IMR-90 (cell line): ENCODE results near the gene GGT5. TPM values are rescaled to one million over a fixed set of nuclear protein-coding genes. Genes with fewer than 3 reads are reported as not detected.

Experiments used
- ATAC-seq: fragments of 200-7000 bp; cut with Tn5 transposase; 2 replicates; pipeline ENCODE4 v1.9.1; 2020; ENCODE audit warnings: low read depth, mild to moderate bottlenecking, moderate library complexity
- BruUV-seq: library from RNA; stranded (reverse); fragments of 400-500 nt; replicated peaks from 2 replicates; lab custom pipeline; 2021; lab: Mats Ljungman, UMichigan
- CTCF ChIA-PET: fragments of 300-600 bp; formaldehyde crosslinking; extraction: SDS; loops from one replicate; lab custom pipeline; 2021; ENCODE audit warnings: antibody characterized with exemption; lab: Yijun Ruan, JAX
- POLR2A ChIA-PET: fragments of 300-600 bp; sonication (Branson Sonifier 250); formaldehyde crosslinking; loops from one replicate; lab custom pipeline; 2022; ENCODE audit warnings: antibody characterized with exemption; ENCODE audit not compliant: unreplicated experiment; lab: Charles Lee
- DNase-seq: peaks from one replicate; pipeline ENCODE4 v3.0.0; 2013
- H2AFZ ChIP-seq: replicated peaks from 2 replicates; pipeline ENCODE3; 2013; ENCODE audit warnings: low read length, mild to moderate bottlenecking; ENCODE audit not compliant: poor library complexity
- H2AK5ac ChIP-seq: 2 replicates; pipeline ENCODE4 v1.6.1; 2013; ENCODE audit warnings: low read depth, low read length, inconsistent platforms
- H2AK9ac ChIP-seq: replicated peaks from 2 replicates; pipeline ENCODE3; 2013; ENCODE audit warnings: mild to moderate bottlenecking, low read depth, low read length, moderate library complexity; ENCODE audit not compliant: poor library complexity
- H2BK120ac ChIP-seq: 2 replicates; pipeline ENCODE4 v1.6.1; 2013; ENCODE audit warnings: low read depth, low read length, inconsistent platforms
- H2BK15ac ChIP-seq: 3 replicates; pipeline ENCODE4 v1.6.1; 2013; ENCODE audit warnings: low read depth, low read length, inconsistent platforms
- H2BK20ac ChIP-seq: 2 replicates; pipeline ENCODE4 v1.6.1; 2013; ENCODE audit warnings: low read depth, mild to moderate bottlenecking, inconsistent platforms, low read length, moderate library complexity
- H2BK5ac ChIP-seq: 2 replicates; pipeline ENCODE4 v1.6.1; 2013; ENCODE audit warnings: mild to moderate bottlenecking, low read depth, low read length, inconsistent platforms; ENCODE audit not compliant: poor library complexity, severe bottlenecking
- H3K14ac ChIP-seq: replicated peaks from 2 replicates; pipeline ENCODE4 v1.6.1; 2013; ENCODE audit warnings: low read depth, low read length, inconsistent platforms
- H3K18ac ChIP-seq: 2 replicates; pipeline ENCODE4 v1.6.1; 2013; ENCODE audit warnings: low read depth, low read length, control low read depth
- H3K23ac ChIP-seq: 2 replicates; pipeline ENCODE4 v1.6.1; 2013; ENCODE audit warnings: low read depth, low read length, inconsistent platforms
- H3K27ac ChIP-seq: 2 replicates; pipeline ENCODE4 v1.5.1; 2013; ENCODE audit warnings: mild to moderate bottlenecking, control low read depth, low read length; ENCODE audit not compliant: insufficient read depth
- H3K27me3 ChIP-seq: 2 replicates; pipeline ENCODE4 v1.6.1; 2013; ENCODE audit warnings: low read length; ENCODE audit not compliant: control insufficient read depth, insufficient read depth
- H3K36me3 ChIP-seq: 2 replicates; pipeline ENCODE4 v1.6.1; 2013; ENCODE audit warnings: low read length, mixed read lengths; ENCODE audit not compliant: control insufficient read depth, insufficient read depth
- H3K4ac ChIP-seq: 2 replicates; pipeline ENCODE4 v1.6.1; 2013; ENCODE audit warnings: low read depth, low read length, inconsistent platforms
- H3K4me1 ChIP-seq: 2 replicates; pipeline ENCODE4 v1.6.1; 2013; ENCODE audit warnings: low read length, mixed read lengths; ENCODE audit not compliant: control insufficient read depth, insufficient read depth
- H3K4me2 ChIP-seq: 2 replicates; pipeline ENCODE4 v1.6.1; 2013; ENCODE audit warnings: low read depth, mild to moderate bottlenecking, control low read depth, low read length, moderate library complexity
- H3K4me3 ChIP-seq: 2 replicates; pipeline ENCODE4 v1.5.1; 2013; ENCODE audit warnings: low read depth, mild to moderate bottlenecking, control low read depth, low read length, moderate library complexity; ENCODE audit not compliant: insufficient read depth
- H3K56ac ChIP-seq: 2 replicates; pipeline ENCODE4 v1.6.1; 2013; ENCODE audit warnings: low read length, inconsistent platforms; ENCODE audit not compliant: insufficient read depth; ENCODE audit errors: extremely low read depth
- H3K79me1 ChIP-seq, 2 experiments: 2 replicates each; pipeline ENCODE4 v1.6.1; 2013; ENCODE audit warnings: low read length in 2 of 2, inconsistent platforms in 1 of 2, low read depth in 1 of 2
- H3K9ac ChIP-seq: 2 replicates; pipeline ENCODE4 v1.6.1; 2013; ENCODE audit warnings: low read depth, low read length, control low read depth
- H3K9me1 ChIP-seq: 2 replicates; pipeline ENCODE4 v1.6.1; 2013; ENCODE audit warnings: low read length, inconsistent platforms; ENCODE audit not compliant: insufficient read depth
- H3K9me3 ChIP-seq: 2 replicates; pipeline ENCODE4 v1.6.1; 2013; ENCODE audit warnings: low read length; ENCODE audit not compliant: control insufficient read depth, insufficient read depth
- H4K20me1 ChIP-seq: 2 replicates; pipeline ENCODE4 v1.6.1; 2013; ENCODE audit warnings: low read length, inconsistent platforms; ENCODE audit not compliant: insufficient read depth
- H4K5ac ChIP-seq: 2 replicates; pipeline ENCODE4 v1.6.1; 2013; ENCODE audit warnings: mild to moderate bottlenecking, low read depth, low read length, control low read depth
- H4K8ac ChIP-seq, 2 experiments: 2 replicates each; pipeline ENCODE4 v1.6.1; 2013; ENCODE audit warnings: low read depth in 2 of 2, low read length in 2 of 2, control low read depth in 1 of 2, inconsistent platforms in 1 of 2
- H4K91ac ChIP-seq: 2 replicates; pipeline ENCODE4 v1.6.1; 2013; ENCODE audit warnings: low read depth, low read length, inconsistent platforms; ENCODE audit not compliant: insufficient read depth
- BHLHE40 ChIP-seq: fragments of 150-350 bp; IDR thresholded peaks from 2 replicates; pipeline ENCODE4 v1.6.1; 2016; ENCODE audit warnings: mild to moderate bottlenecking, low read depth, low read length
- CEBPB ChIP-seq: IDR thresholded peaks from 2 replicates; pipeline ENCODE4 v1.6.1; 2012; ENCODE audit warnings: low read depth, low read length, improper control_type of control experiment
- CHD1 ChIP-seq: IDR thresholded peaks from 2 replicates; pipeline ENCODE4 v1.6.1; 2012; ENCODE audit warnings: low read depth, low read length, improper control_type of control experiment
- CTCF ChIP-seq: conservative IDR thresholded peaks from 2 replicates; pipeline ENCODE4 v1.5.1; 2012; ENCODE audit warnings: mild to moderate bottlenecking, low read depth, low read length, improper control_type of control experiment
- ELK1 ChIP-seq: fragments of 150-350 bp; IDR thresholded peaks from 2 replicates; pipeline ENCODE4 v1.6.1; 2016; ENCODE audit warnings: low read depth, mild to moderate bottlenecking, low read length, moderate library complexity, borderline replicate concordance
- MAFK ChIP-seq: IDR thresholded peaks from 2 replicates; pipeline ENCODE4 v1.6.1; 2012; ENCODE audit warnings: low read depth, low read length, improper control_type of control experiment
- MAZ ChIP-seq: IDR thresholded peaks from 2 replicates; pipeline ENCODE4 v1.6.1; 2012; ENCODE audit warnings: low read depth, mild to moderate bottlenecking, low read length, improper control_type of control experiment, moderate library complexity, borderline replicate concordance
- MXI1 ChIP-seq: IDR thresholded peaks from 2 replicates; pipeline ENCODE4 v1.6.1; 2012; ENCODE audit warnings: low read depth, mild to moderate bottlenecking, low read length, moderate library complexity, borderline replicate concordance
- NFE2L2 ChIP-seq: fragments of 150-350 bp; IDR thresholded peaks from 2 replicates; pipeline ENCODE4 v1.6.1; 2016; ENCODE audit warnings: low read depth, mild to moderate bottlenecking, low read length
- POLR2A ChIP-seq: IDR thresholded peaks from 2 replicates; pipeline ENCODE4 v1.6.1; 2012; ENCODE audit warnings: mild to moderate bottlenecking, low read depth, low read length
- RAD21 ChIP-seq: IDR thresholded peaks from 2 replicates; pipeline ENCODE4 v1.6.1; 2012; ENCODE audit warnings: low read length, improper control_type of control experiment
- RCOR1 ChIP-seq: IDR thresholded peaks from 2 replicates; pipeline ENCODE4 v1.6.1; 2012; ENCODE audit warnings: mild to moderate bottlenecking, low read length, improper control_type of control experiment; ENCODE audit not compliant: insufficient replicate concordance
- RFX5 ChIP-seq: IDR thresholded peaks from 2 replicates; pipeline ENCODE4 v1.8.0; 2012; ENCODE audit warnings: low read depth, mild to moderate bottlenecking, low read length, moderate library complexity
- SMC3 ChIP-seq: fragments of 150-350 bp; IDR thresholded peaks from 2 replicates; pipeline ENCODE4 v1.6.1; 2016; ENCODE audit warnings: low read depth, mild to moderate bottlenecking, antibody characterized with exemption, low read length, moderate library complexity
- USF2 ChIP-seq: fragments of 150-350 bp; IDR thresholded peaks from 2 replicates; pipeline ENCODE4 v1.6.1; 2017; ENCODE audit warnings: mild to moderate bottlenecking, antibody characterized with exemption, low read length, low read depth
- WGBS, 2 experiments: methylation state at CpG; one replicate each; pipeline versions ENCODE4 v1.1.5 to v1.1.7; 2013; ENCODE audit warnings: missing lambda C conversion rate in 2 of 2; ENCODE audit not compliant: insufficient read length in 1 of 2; ENCODE audit errors: extremely low coverage in 2 of 2; 5-methylcytosine and 5-hydroxymethylcytosine counted together
- dilution Hi-C: fragments of 300-500 bp; cut with HindIII; formaldehyde crosslinking; loops from one replicate; pipeline ENCODE4 v1.14.3; 2018; ENCODE audit warnings: low sequenced_read_pairs; ENCODE audit not compliant: unreplicated experiment
- in situ Hi-C: fragments of 300-500 bp; cut with MboI; formaldehyde crosslinking; loops from 3 replicates; pipeline ENCODE4 v1.14.3; 2019; ENCODE audit warnings: low sequenced_read_pairs, inconsistent platforms, mixed read lengths
- intact Hi-C: fragments of 100-400 bp; cut with micrococcal nuclease; formaldehyde crosslinking; loops from 2 replicates; pipeline ENCODE4 v1.10.0; 2022
- polyA plus RNA-seq, 3 experiments: library from polyadenylated mRNA; depleted of rRNA; stranded (reverse); fragments of >200 nt; gene quantifications; 2 replicates each; pipeline ENCODE4 v1.2.3, GENCODE V29; 2012; ENCODE audit warnings: low replicate concordance in 1 of 3
- total RNA-seq: library from RNA; depleted of rRNA; stranded (reverse); fragments of >200 nt; gene quantifications from 2 replicates; pipeline ENCODE4 v1.2.3, GENCODE V29; 2012

The GGT5 gene
- total and polyA plus RNA-seq, 2 of the 4 experiments (the other 2 are of a cell fraction): 0.18 to 5.8 TPM

GRCh38 chr22:24225044-24225601 is 19.8 kb downstream of the GGT5 start:
- intact Hi-C loops: no loop called here
- DNase-seq: no peak

More at GRCh38 chr22:24225044-24225601, 19.8 kb downstream of the GGT5 start:
- Histone ChIP-seq H3K9me1 (no peaks in the 10 kb centered on the region), H3K4me2 (no peak overlapping the region), H2BK5ac (no peak overlapping the region), H3K56ac (no peak overlapping the region), H3K27me3 (no peaks in the 10 kb centered on the region), H2AK5ac (no peak overlapping the region), H2BK120ac (no peak overlapping the region), H2AFZ (no peak overlapping the region), H3K36me3 (peaks cover 6% of the 10 kb centered on the region; the same call in 1 of the 2 replicates), H3K4ac (no peak overlapping the region), H3K18ac (no peak overlapping the region), H3K23ac (no peak overlapping the region), H2BK15ac (no peak overlapping the region), H2BK20ac (no peak overlapping the region), H3K4me1 (no peaks in the 10 kb centered on the region), H3K79me1 (no peaks in the 10 kb centered on the region), H4K5ac (no peak overlapping the region), H3K9me3 (peaks cover 6% of the 10 kb centered on the region), H3K14ac (no peak overlapping the region), H4K91ac (no peak overlapping the region), H4K20me1 (no peaks in the 10 kb centered on the region), H4K8ac (no peak overlapping the region), H3K4me3 (no peak overlapping the region), H2AK9ac (no peak overlapping the region), H3K27ac (no peak overlapping the region), H3K9ac (no peak overlapping the region)
- in situ Hi-C loops: no loop called here
- no TSS peak for BruUV-seq
- dilution Hi-C loops: no loop called here
- POLR2A ChIA-PET: no interaction called here
- ATAC-seq: no peak
- WGBS, 2 experiments: 100% methylated on average over 2 of the region's 14 CpGs; no CpG with 5 or more reads in 1 of the 2 experiments
- TF ChIP-seq RCOR1 (no peak), ELK1 (no peak), NFE2L2 (no peak), POLR2A (no peak), RAD21 (no peak), RFX5 (no peak), CTCF (no peak), SMC3 (no peak), BHLHE40 (no peak), MAZ (no peak), MXI1 (no peak), CEBPB (no peak), MAFK (no peak), CHD1 (no peak), USF2 (no peak)
- CTCF ChIA-PET: no interaction called here
